HepG2 (cell line): ENCODE measurements around the gene STUB1. TPM values are rescaled to one million over a fixed set of nuclear protein-coding genes. Genes with fewer than 3 reads are reported as not detected.
A peak's percentile ranks its signal among the peaks of the same experiment; 100 is the strongest.

Experiments used
- BCL3 ChIP-seq: sonication (generic); formaldehyde crosslinking; IDR thresholded peaks from 2 replicates; pipeline ENCODE4 v1.5.1; 2020; ENCODE audit warnings: mild to moderate bottlenecking, missing genetic modification reagents, moderate library complexity
- CHD2 ChIP-seq: IDR thresholded peaks from 2 replicates; pipeline ENCODE4 v1.6.1; 2011; ENCODE audit warnings: low read depth, low read length, improper control_type of control experiment
- FOXA1 ChIP-seq, 2 experiments: fragments of 450-650 bp in 1 of 2; sonication (generic) in 1 of 2; formaldehyde crosslinking in 1 of 2; IDR thresholded peaks; 2 replicates each; pipeline versions ENCODE4 v1.4.0 to v1.6.1; 2016 to 2020; ENCODE audit warnings: missing genetic modification reagents in 1 of 2
- PITX1 ChIP-seq: sonication (generic); formaldehyde crosslinking; IDR thresholded peaks from 2 replicates; pipeline ENCODE4 v1.5.1; 2020; ENCODE audit warnings: mild to moderate bottlenecking, missing genetic modification reagents
- RERE ChIP-seq: IDR thresholded peaks from 2 replicates; pipeline ENCODE4 v1.6.1; 2016; ENCODE audit warnings: low read depth, missing genetic modification reagents, missing compliant biosample characterization
- YEATS4 ChIP-seq: sonication (generic); formaldehyde crosslinking; IDR thresholded peaks from 2 replicates; pipeline ENCODE4 v1.4.0; 2020; ENCODE audit warnings: missing genetic modification reagents, borderline replicate concordance
- ZBTB8A ChIP-seq: sonication (generic); formaldehyde crosslinking; IDR thresholded peaks from 2 replicates; pipeline ENCODE4 v1.4.0; 2020; ENCODE audit warnings: mild to moderate bottlenecking, low read depth, missing genetic modification reagents, borderline replicate concordance
- ZNF124 ChIP-seq: sonication (generic); formaldehyde crosslinking; IDR thresholded peaks from 2 replicates; pipeline ENCODE4 v1.4.0; 2020; ENCODE audit warnings: missing genetic modification reagents
- ZNF276 ChIP-seq: sonication (generic); formaldehyde crosslinking; IDR thresholded peaks from 2 replicates; pipeline ENCODE4 v1.4.0; 2020; ENCODE audit warnings: mild to moderate bottlenecking, low read depth, missing genetic modification reagents
- ZNF713 ChIP-seq: sonication (generic); formaldehyde crosslinking; IDR thresholded peaks from 2 replicates; pipeline ENCODE4 v1.4.0; 2020; ENCODE audit warnings: mild to moderate bottlenecking, missing genetic modification reagents
- ZNF75D ChIP-seq: sonication (generic); formaldehyde crosslinking; IDR thresholded peaks from 2 replicates; pipeline ENCODE4 v1.8.1; 2023; ENCODE audit warnings: missing genetic modification reagents, mild to moderate bottlenecking, borderline replicate concordance
- polyA plus RNA-seq, 8 experiments: library from polyadenylated mRNA; depleted of rRNA in 3 of 8; stranded (reverse) in 7 of 8; unstranded in 1 of 8; fragments of >200 nt; fragmentation: Illumina TruSeq in 4 of 8; extraction: Trizol in 4 of 8; gene quantifications; 2 replicates each; pipeline versions ENCODE4 v1.2.1 to v1.2.3, GENCODE V29; 2011 to 2016; ENCODE audit warnings: low read depth in 4 of 8, missing spikeins in 1 of 8, mixed read lengths in 1 of 8; ENCODE audit not compliant: insufficient read depth in 1 of 8
- total RNA-seq, 5 experiments: library from RNA; depleted of rRNA; stranded (reverse); fragments of >200 nt; fragmentation: Illumina TruSeq; extraction: Trizol; gene quantifications; 2 replicates each; pipeline ENCODE4 v1.2.3, GENCODE V29; 2016; ENCODE audit warnings: low read depth in 1 of 5
- TF ChIP-seq, protein P1 (sequence below): sonication (generic); formaldehyde crosslinking; IDR thresholded peaks from 2 replicates; pipeline ENCODE4 v1.5.1; 2020; ENCODE audit warnings: mild to moderate bottlenecking, moderate library complexity, missing genetic modification reagents

Gene STUB1
- total and polyA plus RNA-seq, 2 of the 13 experiments (the other 11 are each of a cell fraction or from before 2014, with no cell fraction given): 52.9 to 78.2 TPM

- TF ChIP-seq, protein P1, sequence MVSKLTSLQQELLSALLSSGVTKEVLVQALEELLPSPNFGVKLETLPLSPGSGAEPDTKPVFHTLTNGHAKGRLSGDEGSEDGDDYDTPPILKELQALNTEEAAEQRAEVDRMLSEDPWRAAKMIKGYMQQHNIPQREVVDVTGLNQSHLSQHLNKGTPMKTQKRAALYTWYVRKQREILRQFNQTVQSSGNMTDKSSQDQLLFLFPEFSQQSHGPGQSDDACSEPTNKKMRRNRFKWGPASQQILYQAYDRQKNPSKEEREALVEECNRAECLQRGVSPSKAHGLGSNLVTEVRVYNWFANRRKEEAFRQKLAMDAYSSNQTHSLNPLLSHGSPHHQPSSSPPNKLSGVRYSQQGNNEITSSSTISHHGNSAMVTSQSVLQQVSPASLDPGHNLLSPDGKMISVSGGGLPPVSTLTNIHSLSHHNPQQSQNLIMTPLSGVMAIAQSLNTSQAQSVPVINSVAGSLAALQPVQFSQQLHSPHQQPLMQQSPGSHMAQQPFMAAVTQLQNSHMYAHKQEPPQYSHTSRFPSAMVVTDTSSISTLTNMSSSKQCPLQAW (CRISPR knock-in tag): no peak
- TF ChIP-seq PITX1: 0 out of 2 replicates have a peak, but pooled peaks have one; percentile 23
- TF ChIP-seq ZNF75D (CRISPR knock-in tag): no peak
- peak; percentile 77; the same call in 1 of the 2 replicates for TF ChIP-seq ZNF276 (CRISPR knock-in tag)
- TF ChIP-seq ZBTB8A (CRISPR knock-in tag): no peak; the same call in 1 of the 2 replicates
- TF ChIP-seq CHD2: no peak
- no peak for TF ChIP-seq ZNF124
- TF ChIP-seq BCL3: peak; percentile 95
- TF ChIP-seq YEATS4 (CRISPR knock-in tag): peak; percentile 93
- TF ChIP-seq ZNF713 (CRISPR knock-in tag): no peak; the same call in 1 of the 2 replicates
- TF ChIP-seq RERE (CRISPR knock-in tag): no peak
- no peak for TF ChIP-seq FOXA1 (IDR thresholded peaks at IDR 0.05)
- TF ChIP-seq FOXA1 (CRISPR knock-in tag; IDR thresholded peaks at IDR 0.05): peak; percentile 29; the same call in 1 of the 2 replicates
Measured at GRCh38 chr16:720990-721764, 41.0 kb downstream of the STUB1 start, which contains the start of gene ANTKMT (continued).
